H1 (cell line): ENCODE measurements around the gene PDZK1IP1. TPM values are rescaled to one million over a fixed set of nuclear protein-coding genes. Genes with fewer than 3 reads are reported as not detected.
A peak's percentile ranks its signal among the peaks of the same experiment; 100 is the strongest.

ENCODE experiments used
- CTCF ChIA-PET: fragments of 300-600 bp; sonication (Branson Sonifier 250); formaldehyde crosslinking; loops from one replicate; lab custom pipeline; 2021; ENCODE audit not compliant: partially characterized antibody; lab: Charles Lee
- POLR2A ChIA-PET: fragments of 300-600 bp; sonication (Branson Sonifier 250); formaldehyde crosslinking; loops from one replicate; lab custom pipeline; 2021; ENCODE audit warnings: inconsistent platforms; ENCODE audit not compliant: partially characterized antibody; lab: Charles Lee
- DNase-seq, 2 experiments: peaks; one replicate each; pipeline versions ENCODE4 v3.0.0 to v3.0.0-alpha.2; 2010 to 2022; ENCODE audit warnings: low spot score in 2 of 2, low read depth in 1 of 2, mixed read lengths in 1 of 2
- FAIRE-seq: peaks from 2 replicates; lab custom pipeline; 2011; peaks lifted over from hg19 to GRCh38; lab: Jason Lieb, UNC
- H2AFZ ChIP-seq: 2 replicates; pipeline ENCODE4 v1.8.1; 2012; ENCODE audit warnings: low read length, inconsistent platforms
- H2AK5ac ChIP-seq: 2 replicates; pipeline ENCODE4 v1.6.1; 2013; ENCODE audit warnings: low read depth, low read length
- H2BK120ac ChIP-seq: replicated peaks from 2 replicates; pipeline ENCODE3; 2013; ENCODE audit warnings: low read depth, low read length, inconsistent platforms
- H2BK12ac ChIP-seq: 2 replicates; pipeline ENCODE4 v1.6.1; 2013; ENCODE audit warnings: low read depth, low read length
- H2BK15ac ChIP-seq: 2 replicates; pipeline ENCODE4 v1.6.1; 2013; ENCODE audit warnings: low read length
- H2BK20ac ChIP-seq: 2 replicates; pipeline ENCODE4 v1.6.1; 2013; ENCODE audit warnings: low read length
- H2BK5ac ChIP-seq: 2 replicates; pipeline ENCODE4 v1.6.1; 2013; ENCODE audit warnings: low read depth, low read length
- H3K14ac ChIP-seq: 2 replicates; pipeline ENCODE4 v1.6.1; 2013; ENCODE audit warnings: inconsistent platforms; ENCODE audit not compliant: insufficient read length
- H3K18ac ChIP-seq: 2 replicates; pipeline ENCODE4 v1.6.1; 2013; ENCODE audit warnings: low read length; ENCODE audit errors: extremely low read depth
- H3K23ac ChIP-seq: 2 replicates; pipeline ENCODE4 v1.6.1; 2013; ENCODE audit warnings: inconsistent platforms; ENCODE audit not compliant: insufficient read length
- H3K23me2 ChIP-seq: 2 replicates; pipeline ENCODE4 v1.6.1; 2013; ENCODE audit warnings: low read depth, low read length
- H3K27ac ChIP-seq: 2 replicates; pipeline ENCODE4 v1.6.1; 2011; ENCODE audit warnings: low read depth, low read length, inconsistent platforms
- H3K27me3 ChIP-seq, 4 experiments: replicated peaks in 1 of 4; 1 replicate in 1 of 4; 2 replicates in 3 of 4; pipeline versions ENCODE4 v1.6.1 to v1.8.1; 2011 to 2013; ENCODE audit warnings: low read length in 3 of 4, mild to moderate bottlenecking in 3 of 4, inconsistent platforms in 2 of 4, mixed read lengths in 2 of 4, moderate library complexity in 1 of 4; ENCODE audit not compliant: control insufficient read depth in 3 of 4, insufficient read depth in 3 of 4; ENCODE audit errors: extremely low read depth in 1 of 4
- H3K36me3 ChIP-seq, 4 experiments: 2 replicates each; pipeline versions ENCODE4 v1.6.1 to v1.8.1; 2011 to 2013; ENCODE audit warnings: mild to moderate bottlenecking in 4 of 4, low read length in 3 of 4, moderate library complexity in 2 of 4, control low read depth in 1 of 4, inconsistent platforms in 1 of 4; ENCODE audit not compliant: insufficient read depth in 4 of 4, control insufficient read depth in 2 of 4
- H3K4ac ChIP-seq: replicated peaks from 2 replicates; pipeline ENCODE3; 2013; ENCODE audit warnings: low read length, low read depth, mixed read lengths, inconsistent platforms; ENCODE audit not compliant: insufficient read length
- H3K4me1 ChIP-seq, 4 experiments: replicated peaks in 1 of 4; 1 replicate in 1 of 4; 2 replicates in 3 of 4; pipeline versions ENCODE4 v1.6.1 to v1.8.1; 2011 to 2013; ENCODE audit warnings: low read length in 3 of 4, inconsistent platforms in 2 of 4, mixed read lengths in 1 of 4; ENCODE audit not compliant: insufficient read depth in 4 of 4, control insufficient read depth in 3 of 4
- H3K4me2 ChIP-seq, 2 experiments: 2 replicates each; pipeline versions ENCODE4 v1.6.1 to v1.8.1; 2011 to 2013; ENCODE audit warnings: low read depth in 2 of 2, low read length in 2 of 2, control low read depth in 1 of 2, inconsistent platforms in 1 of 2, mild to moderate bottlenecking in 1 of 2; ENCODE audit not compliant: insufficient read depth in 1 of 2
- H3K4me3 ChIP-seq, 4 experiments: fragments of 200-600, 300-600 bp in 1 of 4; sonication (generic), shearing (Covaris generic), sonication (Bioruptor Twin) in 1 of 4; 2 replicates each; pipeline versions ENCODE4 v1.5.1 to v1.8.1; 2011 to 2016; ENCODE audit warnings: low read length in 4 of 4, low read depth in 3 of 4, control low read depth in 2 of 4, inconsistent platforms in 2 of 4, mild to moderate bottlenecking in 2 of 4, mixed read lengths in 1 of 4, moderate library complexity in 1 of 4; ENCODE audit not compliant: insufficient read depth in 2 of 4; ENCODE audit errors: extremely low read depth in 1 of 4
- H3K56ac ChIP-seq: replicated peaks from 2 replicates; pipeline ENCODE3; 2013; ENCODE audit warnings: low read depth, mild to moderate bottlenecking, mixed read lengths, low read length, inconsistent platforms; ENCODE audit not compliant: insufficient read length
- H3K79me1 ChIP-seq: 2 replicates; pipeline ENCODE4 v1.6.1; 2013; ENCODE audit warnings: low read depth, low read length, control low read depth
- H3K79me2 ChIP-seq, 2 experiments: 2 replicates each; pipeline versions ENCODE4 v1.6.1 to v1.8.1; 2012 to 2013; ENCODE audit warnings: low read length in 2 of 2, mild to moderate bottlenecking in 2 of 2, inconsistent platforms in 1 of 2; ENCODE audit not compliant: insufficient read depth in 2 of 2, control insufficient read depth in 1 of 2
- H3K9ac ChIP-seq, 4 experiments: replicated peaks in 1 of 4; 1 replicate in 1 of 4; 2 replicates in 3 of 4; pipeline versions ENCODE4 v1.6.1 to v1.8.1; 2011 to 2013; ENCODE audit warnings: low read depth in 3 of 4, low read length in 3 of 4, control low read depth in 2 of 4, mild to moderate bottlenecking in 2 of 4, moderate library complexity in 2 of 4, inconsistent platforms in 1 of 4; ENCODE audit errors: extremely low read depth in 1 of 4
- H3K9me3 ChIP-seq, 2 experiments: 2 replicates each; pipeline versions ENCODE4 v1.6.1 to v1.8.1; 2012 to 2013; ENCODE audit warnings: mild to moderate bottlenecking in 2 of 2, moderate library complexity in 2 of 2, control low read depth in 1 of 2, inconsistent platforms in 1 of 2, low read depth in 1 of 2, low read length in 1 of 2, mixed read lengths in 1 of 2; ENCODE audit not compliant: insufficient read depth in 2 of 2
- H4K20me1 ChIP-seq, 2 experiments: replicated peaks in 1 of 2; 2 replicates each; pipeline versions ENCODE3 to v1.8.1; 2011 to 2013; ENCODE audit warnings: inconsistent platforms in 2 of 2, low read length in 2 of 2, mild to moderate bottlenecking in 1 of 2; ENCODE audit not compliant: insufficient read depth in 2 of 2, control insufficient read depth in 1 of 2
- H4K5ac ChIP-seq: 2 replicates; pipeline ENCODE4 v1.6.1; 2013; ENCODE audit warnings: low read length, low read depth, mixed read lengths, inconsistent platforms; ENCODE audit not compliant: insufficient read length
- H4K8ac ChIP-seq: 2 replicates; pipeline ENCODE4 v1.8.0; 2013; ENCODE audit warnings: mild to moderate bottlenecking, moderate library complexity, low read length, inconsistent platforms; ENCODE audit not compliant: insufficient read depth; ENCODE audit errors: extremely low read depth
- H4K91ac ChIP-seq: replicated peaks from 2 replicates; pipeline ENCODE3; 2013; ENCODE audit warnings: low read length, mixed read lengths, inconsistent platforms; ENCODE audit not compliant: insufficient read length
- WGBS, 2 experiments: shearing (Covaris generic) in 1 of 2; methylation state at CpG; one replicate each; pipeline versions ENCODE4 v1.1.6 to v1.1.7; 2013 to 2015; ENCODE audit warnings: low lambda C conversion rate in 2 of 2, mixed read lengths in 2 of 2, inconsistent platforms in 1 of 2, low coverage in 1 of 2, missing lambda C conversion rate in 1 of 2; ENCODE audit not compliant: insufficient replicate concordance in 2 of 2, insufficient coverage in 1 of 2, insufficient read length in 1 of 2; ENCODE audit errors: extremely low coverage in 1 of 2, missing lambda C conversion rate in 1 of 2; 5-methylcytosine and 5-hydroxymethylcytosine counted together
- polyA plus RNA-seq, 7 experiments: library from polyadenylated mRNA; depleted of rRNA in 3 of 7; stranded (reverse) in 5 of 7; unstranded in 2 of 7; fragments of >200 nt in 5 of 7; fragments of 200-250 nt in 2 of 7; gene quantifications; 1 replicate in 5 of 7; 2 replicates in 1 of 7; 4 replicates in 1 of 7; pipeline versions ENCODE4 v1.2.1 to v1.2.3, GENCODE V29; 2011 to 2013; ENCODE audit warnings: missing spikeins in 2 of 7, mixed read lengths in 2 of 7
- total RNA-seq: library from RNA; stranded (reverse); fragmentation: NEBNext Ultra II Directional; extraction: Animal tissue kit (Norgen Biotek cat#: 25700); gene quantifications from 2 replicates; pipeline ENCODE4 v1.2.1, GENCODE V29; 2021

PDZK1IP1 gene
- total and polyA plus RNA-seq, 2 of the 8 experiments (the other 6 are each of a cell fraction or from before 2014, with no cell fraction given), result 0.17 TPM; not detected in 1

DNA sequence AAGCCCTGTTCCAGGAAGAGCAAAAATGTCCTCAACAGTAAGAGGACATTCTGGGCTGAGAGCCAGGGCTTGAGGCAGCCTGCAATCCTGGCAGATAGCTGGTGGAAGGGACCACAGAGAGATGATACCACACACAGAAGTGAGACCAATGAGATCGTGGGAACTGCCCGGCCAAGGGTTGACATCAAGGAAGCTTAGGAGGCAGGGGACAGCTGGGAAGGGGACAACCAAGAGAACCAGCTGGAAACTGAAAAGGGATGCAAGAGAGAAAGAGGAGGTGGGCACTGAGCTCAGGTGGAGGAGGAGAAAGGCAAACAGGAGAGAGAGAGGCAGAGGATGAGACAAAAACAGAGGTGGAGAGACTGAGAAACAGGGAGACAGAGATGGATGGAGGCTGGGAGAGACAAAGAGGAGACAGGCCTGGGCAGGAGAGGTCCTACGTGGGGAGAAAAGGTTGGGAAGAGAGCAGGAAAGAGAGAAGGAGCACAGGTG is 9.2 kb downstream of the PDZK1IP1 start:
- H3K18ac ChIP-seq, result no peak overlapping the region
- H3K27me3 ChIP-seq, result peaks cover 0 to 13% (median 12%) of the 10 kb centered on the region in 4 experiments; a peak in 5 of 7 replicates
- DNase-seq (no peak), FAIRE-seq (no peak)
- H2BK20ac ChIP-seq, result no peak overlapping the region
- H3K79me1 ChIP-seq, result no peaks in the 10 kb centered on the region
- no peaks in the 10 kb centered on the region for H3K79me2 ChIP-seq
- no peak overlapping the region for H3K14ac ChIP-seq
- no peak overlapping the region for H3K4me3 ChIP-seq
- no peaks in the 10 kb centered on the region for H4K20me1 ChIP-seq
- H2BK5ac ChIP-seq, result no peak overlapping the region
- H2BK120ac ChIP-seq, result no peak overlapping the region
- no peak overlapping the region for H4K91ac ChIP-seq
- no peak overlapping the region for H2AK5ac ChIP-seq
- no peak overlapping the region for H3K23ac ChIP-seq
- H2BK12ac ChIP-seq, result 0 out of 2 replicates have a peak overlapping the region, but pooled peaks have one; percentile 75
- H2BK15ac ChIP-seq, result peak overlapping the region; percentile 92; the same call in 1 of the 2 replicates
- ChIA-PET CTCF (interaction anchor here (0.9 to 14.4 kb wide), 8 partner anchors 11 to 141 kb away, joined by 3 to 207 read pairs (median 4); partner anchors contain the start of gene PDZK1IP1), POLR2A (interaction anchor here (1.0 to 1.6 kb wide), 2 partner anchors 9 to 13 kb away, joined by 3 to 5 read pairs; partner anchors contain the start of gene PDZK1IP1)
- H3K4ac ChIP-seq, result no peak overlapping the region
- no peak overlapping the region for H4K5ac ChIP-seq
- H3K23me2 ChIP-seq, result peaks cover 9% of the 10 kb centered on the region; the same call in 1 of the 2 replicates
- no peaks in the 10 kb centered on the region for H3K9me3 ChIP-seq
- no peaks in the 10 kb centered on the region for H3K36me3 ChIP-seq
- H2AFZ ChIP-seq, result 0 out of 2 replicates have a peak overlapping the region, but pooled peaks have one; percentile 29
- no peak overlapping the region for H3K4me2 ChIP-seq
- no peak overlapping the region for H3K56ac ChIP-seq
- peak overlapping the region; percentile 64; the same call in 1 of the 2 replicates for H4K8ac ChIP-seq
- 62% methylated on average over 3 of the region's 3 CpGs; no CpG with 5 or more reads in 1 of the 2 experiments for WGBS, 2 experiments
- H3K9ac ChIP-seq, result no peak overlapping the region
- H3K27ac ChIP-seq, result no peak overlapping the region
- H3K4me1 ChIP-seq, result peaks cover 0 to 10% (median 2%) of the 10 kb centered on the region in 4 experiments; a peak in 4 of 7 replicates
